HEK293T (cell line): ENCODE results near the gene ANKMY1.
"Not testable (repeated sequence)": the region's sequence is repeated elsewhere in the genome, so short reads cannot be mapped to it uniquely, and the experiment has no call there.

Source experiments
- ARNT ChIP-seq: fragments of 450-650 bp; IDR thresholded peaks from 2 replicates; pipeline ENCODE4 v1.6.1; 2017; ENCODE audit warnings: mild to moderate bottlenecking
- BHLHE40 ChIP-seq: fragments of 450-650 bp; IDR thresholded peaks from 2 replicates; pipeline ENCODE4 v1.6.1; 2016; ENCODE audit warnings: mild to moderate bottlenecking, moderate library complexity, borderline replicate concordance
- CTBP1 ChIP-seq: fragments of 450-650 bp; IDR thresholded peaks from 2 replicates; pipeline ENCODE4 v1.6.1; 2016; ENCODE audit warnings: borderline replicate concordance
- ELF4 ChIP-seq: fragments of 450-650 bp; IDR thresholded peaks from 2 replicates; pipeline ENCODE4 v1.6.1; 2017; ENCODE audit warnings: antibody characterized with exemption
- FOXA1 ChIP-seq: fragments of 450-650 bp; IDR thresholded peaks from 2 replicates; pipeline ENCODE4 v1.6.1; 2016; ENCODE audit warnings: mild to moderate bottlenecking
- FOXM1 ChIP-seq: fragments of 450-650 bp; IDR thresholded peaks from 2 replicates; pipeline ENCODE4 v1.6.1; 2017; ENCODE audit warnings: mild to moderate bottlenecking, borderline replicate concordance
- NFRKB ChIP-seq: fragments of 450-650 bp; IDR thresholded peaks from 2 replicates; pipeline ENCODE4 v1.6.1; 2016; ENCODE audit warnings: mild to moderate bottlenecking, moderate library complexity
- SP1 ChIP-seq: fragments of 450-650 bp; IDR thresholded peaks from 2 replicates; pipeline ENCODE4 v1.6.1; 2017
- ZNF384 ChIP-seq: fragments of 450-650 bp; IDR thresholded peaks from 2 replicates; pipeline ENCODE4 v1.6.1; 2016
- TF ChIP-seq, protein P1 (sequence below): fragments of 450-650 bp; IDR thresholded peaks from 2 replicates; pipeline ENCODE4 v1.6.1; 2016

DNA sequence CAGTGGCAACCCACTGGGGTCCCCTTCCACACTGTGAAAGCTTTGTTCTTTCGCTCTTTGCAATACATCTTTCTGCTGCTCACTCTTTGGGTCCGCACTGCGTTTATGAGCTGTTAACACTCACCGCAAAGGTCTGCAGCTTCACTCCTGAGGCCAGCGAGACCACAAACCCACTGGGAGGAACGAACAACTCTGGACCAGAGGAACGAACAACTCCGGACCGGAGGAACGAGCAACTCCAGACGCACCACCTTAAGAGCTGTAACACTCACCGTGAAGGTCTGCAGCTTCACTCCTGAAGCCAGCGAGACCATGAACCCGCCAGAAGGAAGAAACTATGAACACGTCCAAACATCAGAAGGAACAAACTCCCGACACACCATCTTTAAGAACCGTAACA lies 18.7 kb downstream of the ANKMY1 start:
- TF ChIP-seq SP1, FOXM1, ELF4, NFRKB, BHLHE40, ZNF384, ARNT, FOXA1, CTBP1: not testable (repeated sequence)
- TF ChIP-seq, protein P1, sequence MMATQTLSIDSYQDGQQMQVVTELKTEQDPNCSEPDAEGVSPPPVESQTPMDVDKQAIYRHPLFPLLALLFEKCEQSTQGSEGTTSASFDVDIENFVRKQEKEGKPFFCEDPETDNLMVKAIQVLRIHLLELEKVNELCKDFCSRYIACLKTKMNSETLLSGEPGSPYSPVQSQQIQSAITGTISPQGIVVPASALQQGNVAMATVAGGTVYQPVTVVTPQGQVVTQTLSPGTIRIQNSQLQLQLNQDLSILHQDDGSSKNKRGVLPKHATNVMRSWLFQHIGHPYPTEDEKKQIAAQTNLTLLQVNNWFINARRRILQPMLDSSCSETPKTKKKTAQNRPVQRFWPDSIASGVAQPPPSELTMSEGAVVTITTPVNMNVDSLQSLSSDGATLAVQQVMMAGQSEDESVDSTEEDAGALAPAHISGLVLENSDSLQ = not testable (repeated sequence)
